Measurements from ENCODE around the gene S100A9. TPM values are rescaled to one million over a fixed set of nuclear protein-coding genes. Genes with fewer than 3 reads are reported as not detected.

The S100A9 gene
- total and polyA plus RNA-seq, 10 donors: 947 to 6,984 (median 2,376) TPM

DNA sequence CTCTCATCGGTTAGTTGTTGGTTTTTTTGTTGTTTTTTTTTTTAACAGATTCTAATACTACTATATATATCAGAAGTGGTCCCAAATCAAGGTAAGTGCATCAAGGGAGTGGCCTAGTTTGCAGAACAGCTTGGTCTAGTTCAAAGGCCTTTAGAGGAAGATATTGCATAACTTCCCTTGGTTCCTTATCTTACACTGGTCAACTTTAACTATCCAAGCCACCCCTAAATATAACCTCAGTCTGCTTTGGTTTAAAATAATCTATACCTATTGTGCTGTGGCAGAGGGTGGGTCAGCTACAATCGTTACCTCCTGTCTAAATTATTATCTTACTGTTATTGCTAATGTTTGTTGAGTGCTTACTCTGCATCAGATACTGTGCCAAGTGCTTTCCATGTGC lies 10.8 kb downstream of the S100A9 start:
- WGBS, 5 donors: 40 to 63% (median 51%) methylated on average over 2 of the region's 2 CpGs
- Histone ChIP-seq H3K27me3 (replicated peaks in 1 of 7) (peaks cover 0 to 6% (median 0%) of the 10 kb centered on the region in 7 donors), H3K4me1 (peaks cover 0 to 38% (median 0%) of the 10 kb centered on the region in 6 donors), H3K27ac (peak overlapping the region in 5 of 8 donors; percentile 33 to 95 (median 86)), H3K9me3 (no peaks in the 10 kb centered on the region), H3K4me3 (no peak overlapping the region), H3K36me3 (no peaks in the 10 kb centered on the region)
- no peak for DNase-seq
- intact Hi-C loops (cut with DNase I; ENCODE audit: low total_unique reads): no loop called here
- TF ChIP-seq, protein P1, sequence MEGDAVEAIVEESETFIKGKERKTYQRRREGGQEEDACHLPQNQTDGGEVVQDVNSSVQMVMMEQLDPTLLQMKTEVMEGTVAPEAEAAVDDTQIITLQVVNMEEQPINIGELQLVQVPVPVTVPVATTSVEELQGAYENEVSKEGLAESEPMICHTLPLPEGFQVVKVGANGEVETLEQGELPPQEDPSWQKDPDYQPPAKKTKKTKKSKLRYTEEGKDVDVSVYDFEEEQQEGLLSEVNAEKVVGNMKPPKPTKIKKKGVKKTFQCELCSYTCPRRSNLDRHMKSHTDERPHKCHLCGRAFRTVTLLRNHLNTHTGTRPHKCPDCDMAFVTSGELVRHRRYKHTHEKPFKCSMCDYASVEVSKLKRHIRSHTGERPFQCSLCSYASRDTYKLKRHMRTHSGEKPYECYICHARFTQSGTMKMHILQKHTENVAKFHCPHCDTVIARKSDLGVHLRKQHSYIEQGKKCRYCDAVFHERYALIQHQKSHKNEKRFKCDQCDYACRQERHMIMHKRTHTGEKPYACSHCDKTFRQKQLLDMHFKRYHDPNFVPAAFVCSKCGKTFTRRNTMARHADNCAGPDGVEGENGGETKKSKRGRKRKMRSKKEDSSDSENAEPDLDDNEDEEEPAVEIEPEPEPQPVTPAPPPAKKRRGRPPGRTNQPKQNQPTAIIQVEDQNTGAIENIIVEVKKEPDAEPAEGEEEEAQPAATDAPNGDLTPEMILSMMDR (IDR thresholded peaks at IDR 0.05 in 8 of 11, conservative IDR thresholded peaks at IDR 0.05 in 3 of 11): no peak
- TF ChIP-seq POLR2A (IDR thresholded peaks at IDR 0.05) (no peak), POLR2AphosphoS5 (IDR thresholded peaks at IDR 0.05) (no peak)

DNA sequence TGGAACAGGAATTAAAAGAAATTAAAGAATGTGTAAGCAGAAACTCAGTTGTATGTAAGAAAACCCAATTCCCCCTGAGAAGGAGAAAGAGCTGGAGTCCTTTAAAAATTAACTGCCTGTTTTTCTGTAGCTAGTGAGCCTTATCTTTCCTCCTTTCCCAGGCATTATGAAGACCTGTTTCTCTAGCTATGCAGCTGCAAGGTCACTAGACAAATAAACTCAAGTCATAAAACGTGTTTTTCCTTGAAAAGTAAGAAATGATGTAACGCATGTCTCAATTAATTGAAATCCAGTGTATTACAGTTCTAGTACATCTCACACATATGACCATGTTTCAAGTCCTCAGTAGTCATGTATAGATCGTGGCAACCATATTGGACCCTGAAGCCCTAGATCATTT lies 12.5 kb downstream of the S100A9 start:
- no peak for DNase-seq
- Histone ChIP-seq H3K4me1 (peaks cover 0 to 40% (median 0%) of the 10 kb centered on the region in 6 donors), H3K9me3 (no peaks in the 10 kb centered on the region), H3K36me3 (no peaks in the 10 kb centered on the region), H3K27me3 (replicated peaks in 1 of 7) (peaks cover 0 to 14% (median 0%) of the 10 kb centered on the region in 7 donors), H3K27ac (peak overlapping the region in 4 of 8 donors; percentile 71 to 95 (median 84)), H3K4me3 (no peak overlapping the region)
- 73 to 87% (median 78%) methylated on average over 3 of the region's 3 CpGs for WGBS, 5 donors
- intact Hi-C loops (cut with DNase I; ENCODE audit: low total_unique reads): no loop called here
- TF ChIP-seq, protein P1 (IDR thresholded peaks at IDR 0.05 in 8 of 11, conservative IDR thresholded peaks at IDR 0.05 in 3 of 11): no peak
- no peak for TF ChIP-seq POLR2A (IDR thresholded peaks at IDR 0.05)
- TF ChIP-seq POLR2AphosphoS5 (IDR thresholded peaks at IDR 0.05): no peak

DNA sequence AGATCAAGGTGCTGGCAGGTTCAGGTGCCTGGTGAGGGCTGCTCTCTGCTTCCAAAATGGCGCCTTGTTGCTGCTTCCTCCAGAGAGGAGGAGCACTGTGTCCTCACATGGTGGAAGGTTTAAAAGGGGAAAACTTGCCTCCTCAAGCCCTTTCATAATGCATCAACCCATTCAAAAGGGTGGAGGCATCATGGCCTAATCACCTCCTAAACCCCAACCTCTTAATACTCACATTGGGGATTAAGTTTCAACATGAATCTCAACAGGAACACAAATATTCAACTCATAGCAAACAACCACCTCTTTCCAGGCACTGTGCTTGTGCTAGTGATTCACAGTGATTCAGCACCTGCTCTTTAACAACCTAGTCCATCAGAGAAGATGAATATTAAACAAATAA lies 13.6 kb downstream of the S100A9 start:
- Histone ChIP-seq H3K36me3 (no peaks in the 10 kb centered on the region), H3K4me3 (no peak overlapping the region), H3K9me3 (no peaks in the 10 kb centered on the region), H3K27ac (peak overlapping the region in 6 of 8 donors; percentile 28 to 95 (median 74)), H3K4me1 (peaks cover 0 to 37% (median 0%) of the 10 kb centered on the region in 6 donors), H3K27me3 (replicated peaks in 1 of 7) (peaks cover 0 to 17% (median 0%) of the 10 kb centered on the region in 7 donors)
- 88 to 100% (median 95%) methylated on average over 1 of the region's 1 CpG for WGBS, 5 donors
- intact Hi-C loops (cut with DNase I; ENCODE audit: low total_unique reads): no loop called here
- no peak for TF ChIP-seq POLR2A (IDR thresholded peaks at IDR 0.05)
- no peak for TF ChIP-seq POLR2AphosphoS5 (IDR thresholded peaks at IDR 0.05)
- TF ChIP-seq, protein P1 (IDR thresholded peaks at IDR 0.05 in 8 of 11, conservative IDR thresholded peaks at IDR 0.05 in 3 of 11): no peak
- DNase-seq: peak; percentile 41

DNA sequence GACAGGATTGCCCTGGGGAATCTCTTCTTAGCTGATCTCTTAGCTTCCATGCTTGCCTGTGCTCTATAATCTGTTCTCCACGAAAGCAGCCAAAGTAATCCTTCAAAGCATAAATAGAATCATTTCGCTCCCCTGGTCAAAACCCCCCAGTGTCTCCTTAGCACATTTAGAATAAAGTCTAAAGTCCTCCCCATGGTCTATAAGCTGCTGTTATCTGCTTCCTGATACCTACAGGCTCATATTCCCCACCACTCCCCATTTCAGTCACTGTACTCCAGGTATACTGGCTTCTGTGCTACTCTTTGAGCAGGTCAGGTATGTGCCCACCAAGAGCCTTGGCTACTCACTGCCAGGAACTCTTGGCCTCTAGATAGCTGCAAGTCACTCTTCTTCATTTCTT lies 14.9 kb downstream of the S100A9 start:
- Histone ChIP-seq H3K27ac (peak overlapping the region in 5 of 8 donors; percentile 28 to 95 (median 85)), H3K4me1 (peaks cover 0 to 24% (median 0%) of the 10 kb centered on the region in 6 donors), H3K9me3 (no peaks in the 10 kb centered on the region), H3K27me3 (replicated peaks in 1 of 7) (peaks cover 0 to 30% (median 0%) of the 10 kb centered on the region in 7 donors), H3K36me3 (no peaks in the 10 kb centered on the region), H3K4me3 (peak overlapping the region in 1 of 8 donors; percentile 11)
- intact Hi-C loops (cut with DNase I; ENCODE audit: low total_unique reads): no loop called here
- WGBS, 5 donors: 86 to 93% (median 92%) methylated on average over 2 of the region's 2 CpGs
- TF ChIP-seq POLR2AphosphoS5 (IDR thresholded peaks at IDR 0.05) (no peak), POLR2A (IDR thresholded peaks at IDR 0.05) (no peak)
- TF ChIP-seq, protein P1 (IDR thresholded peaks at IDR 0.05 in 8 of 11, conservative IDR thresholded peaks at IDR 0.05 in 3 of 11): no peak
- no peak for DNase-seq
